LNCAP (cell line): ENCODE data around the gene PRKAR2B.

Experiments used
- TF ChIP-seq, protein P1 (sequence below): fragments of 450-650 bp; IDR thresholded peaks from 2 replicates; pipeline ENCODE4 v1.5.1; 2017; ENCODE audit warnings: mild to moderate bottlenecking

PRKAR2B gene

DNA sequence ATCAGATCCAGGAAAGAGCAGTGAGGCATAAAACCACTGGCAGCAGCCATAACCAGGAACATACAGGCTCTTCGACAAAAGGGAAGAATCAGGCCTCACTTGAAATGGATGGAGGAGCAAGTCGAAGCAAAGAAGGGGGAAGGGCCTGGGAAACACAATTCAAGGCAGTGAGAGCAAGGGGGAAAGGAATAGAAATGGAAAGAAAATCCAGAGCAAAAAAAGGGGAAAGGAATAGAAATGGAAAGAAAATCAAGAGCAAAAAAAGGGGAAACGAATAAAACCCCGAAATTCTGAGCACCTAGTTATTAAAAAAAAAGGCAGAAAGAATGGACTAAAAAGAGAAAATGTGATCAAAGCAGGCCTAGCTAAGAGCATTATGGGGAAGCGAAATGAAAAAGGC lies 24.1 kb upstream of the PRKAR2B start:
- TF ChIP-seq, protein P1, sequence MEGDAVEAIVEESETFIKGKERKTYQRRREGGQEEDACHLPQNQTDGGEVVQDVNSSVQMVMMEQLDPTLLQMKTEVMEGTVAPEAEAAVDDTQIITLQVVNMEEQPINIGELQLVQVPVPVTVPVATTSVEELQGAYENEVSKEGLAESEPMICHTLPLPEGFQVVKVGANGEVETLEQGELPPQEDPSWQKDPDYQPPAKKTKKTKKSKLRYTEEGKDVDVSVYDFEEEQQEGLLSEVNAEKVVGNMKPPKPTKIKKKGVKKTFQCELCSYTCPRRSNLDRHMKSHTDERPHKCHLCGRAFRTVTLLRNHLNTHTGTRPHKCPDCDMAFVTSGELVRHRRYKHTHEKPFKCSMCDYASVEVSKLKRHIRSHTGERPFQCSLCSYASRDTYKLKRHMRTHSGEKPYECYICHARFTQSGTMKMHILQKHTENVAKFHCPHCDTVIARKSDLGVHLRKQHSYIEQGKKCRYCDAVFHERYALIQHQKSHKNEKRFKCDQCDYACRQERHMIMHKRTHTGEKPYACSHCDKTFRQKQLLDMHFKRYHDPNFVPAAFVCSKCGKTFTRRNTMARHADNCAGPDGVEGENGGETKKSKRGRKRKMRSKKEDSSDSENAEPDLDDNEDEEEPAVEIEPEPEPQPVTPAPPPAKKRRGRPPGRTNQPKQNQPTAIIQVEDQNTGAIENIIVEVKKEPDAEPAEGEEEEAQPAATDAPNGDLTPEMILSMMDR = no peak

DNA sequence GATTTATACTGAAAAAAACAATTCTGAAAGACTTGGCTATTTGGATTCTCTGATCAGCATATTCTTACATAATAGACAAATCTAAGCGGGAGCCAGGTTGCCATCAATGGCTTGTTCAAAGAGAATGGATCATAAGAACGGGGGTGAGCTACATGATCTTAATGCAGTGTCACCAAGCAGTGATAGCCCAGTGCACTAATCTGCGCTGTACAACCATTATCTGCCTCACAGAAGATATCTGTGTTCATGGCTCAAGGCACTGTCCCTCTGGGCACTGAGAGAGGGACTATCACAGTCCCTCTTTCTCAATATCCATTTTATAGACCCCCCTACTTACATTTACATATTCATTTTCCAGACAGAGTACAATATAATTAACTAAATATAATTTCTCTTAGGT lies 22.9 kb upstream of the PRKAR2B start:
- TF ChIP-seq, protein P1 = no peak

DNA sequence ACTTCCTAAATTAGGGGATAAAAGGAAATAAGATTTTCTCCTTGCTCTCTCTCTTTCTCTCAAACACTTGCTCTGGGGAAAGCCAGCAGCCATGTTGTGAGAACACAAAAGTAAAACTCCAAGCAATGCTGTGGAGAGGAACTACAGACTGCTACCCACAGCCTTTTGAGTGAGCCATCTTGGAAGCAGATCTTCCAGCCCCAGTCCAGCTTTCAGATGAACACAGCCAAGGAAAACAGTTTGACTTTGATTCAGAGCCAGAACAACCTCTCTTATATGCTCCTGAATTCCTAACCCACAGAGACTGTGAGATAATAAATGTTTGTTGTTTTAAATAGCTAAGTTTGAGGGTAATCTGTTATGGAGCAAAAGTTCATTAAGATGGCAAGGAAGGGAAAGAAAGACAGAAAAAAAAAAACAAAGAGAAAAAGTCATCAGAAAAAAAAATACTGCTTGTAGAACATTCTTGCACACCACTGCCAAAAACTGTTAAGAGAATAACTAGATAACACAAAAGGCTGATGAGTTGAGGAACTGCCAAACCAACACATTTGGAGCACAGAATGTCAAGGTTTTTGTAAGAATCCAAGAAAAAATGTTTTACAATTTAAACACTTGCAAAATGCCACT lies 20.9 kb upstream of the PRKAR2B start:
- TF ChIP-seq, protein P1 = no peak

DNA sequence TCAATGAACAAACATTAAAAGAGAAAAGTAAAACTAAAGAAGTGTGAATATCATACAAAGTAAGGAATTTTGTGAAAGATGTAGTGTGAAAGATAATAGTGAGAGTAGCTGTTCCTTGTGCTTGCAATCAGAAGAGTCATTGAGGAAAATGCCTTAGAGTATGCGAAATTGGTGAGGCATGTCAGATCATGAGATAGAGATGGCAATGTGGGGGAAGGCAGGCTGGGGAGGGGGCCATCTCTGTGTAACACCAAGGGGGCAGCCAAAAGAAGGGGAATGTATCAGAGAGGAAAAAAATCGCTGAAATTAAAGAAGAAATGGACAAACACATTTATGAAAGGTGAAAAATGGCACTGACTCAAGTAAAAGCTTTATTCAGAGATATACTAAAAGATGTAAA lies 19.6 kb upstream of the PRKAR2B start:
- TF ChIP-seq, protein P1 = no peak

DNA sequence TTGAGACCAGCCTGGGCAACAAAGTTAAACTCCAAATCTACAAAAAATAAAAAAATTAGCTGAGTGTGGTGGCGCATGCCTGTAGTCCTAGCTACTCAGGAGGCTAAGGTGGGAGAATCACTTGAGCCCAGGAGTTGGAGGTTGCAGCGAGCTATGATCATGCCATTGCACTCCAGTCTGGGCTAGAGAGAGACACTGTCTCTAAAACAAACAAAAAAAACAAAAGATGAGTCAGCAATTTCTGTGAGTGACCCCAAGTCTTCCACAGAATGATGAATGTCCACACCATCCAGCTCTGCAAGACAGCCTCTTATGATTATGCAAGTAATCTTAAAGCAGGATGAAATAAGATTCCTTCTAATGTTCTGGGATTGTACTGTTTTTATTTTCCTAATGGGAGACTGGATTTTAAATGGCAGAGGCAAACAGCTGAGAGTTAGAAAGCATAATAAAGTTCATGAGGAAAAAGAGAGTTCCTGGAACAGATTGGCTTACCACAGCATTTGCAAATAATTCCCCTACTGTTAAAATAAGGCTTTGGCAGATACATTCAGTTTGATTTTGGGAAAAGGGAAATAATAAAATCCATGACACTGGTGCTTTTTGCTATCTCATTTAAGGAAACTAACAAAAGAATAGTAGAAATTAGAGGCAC lies 18.9 kb upstream of the PRKAR2B start:
- TF ChIP-seq, protein P1 = no peak

DNA sequence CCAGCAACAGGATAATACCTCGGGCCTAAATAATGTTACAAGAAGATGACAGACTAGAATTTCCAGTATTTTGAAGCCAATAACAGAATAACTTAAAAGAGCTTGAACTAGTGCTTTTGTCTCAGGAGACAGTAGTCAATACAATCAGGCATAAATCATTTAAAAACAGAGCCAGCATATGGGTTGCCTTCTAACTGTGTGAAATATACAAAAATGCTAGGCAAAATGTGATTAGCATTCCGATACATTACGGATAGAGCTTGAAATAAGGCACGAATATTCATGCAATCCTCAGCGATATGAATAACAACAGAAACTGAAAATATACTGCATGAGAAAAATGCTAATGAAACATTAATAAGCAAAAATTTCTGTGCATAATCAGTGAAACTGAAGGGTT lies 18.3 kb upstream of the PRKAR2B start:
- TF ChIP-seq, protein P1 = no peak

DNA sequence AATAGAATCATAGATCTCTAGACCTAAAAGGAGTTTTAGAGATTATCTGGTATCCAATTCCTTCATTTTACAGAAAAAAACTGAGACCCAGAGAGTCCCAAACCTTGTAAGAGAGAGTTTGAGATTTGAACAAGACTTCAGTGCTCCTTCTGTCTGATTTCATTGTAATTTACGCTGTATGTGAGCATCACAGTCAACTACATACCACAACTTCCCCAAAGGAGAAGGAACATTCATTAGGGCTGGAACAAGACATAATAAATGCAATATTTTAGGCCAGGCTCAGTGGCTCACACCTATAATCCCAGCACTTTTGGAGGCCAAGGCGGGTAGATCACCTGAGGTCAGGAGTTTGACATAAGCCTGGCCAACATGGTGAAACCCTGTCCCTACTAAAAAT lies 17.3 kb upstream of the PRKAR2B start:
- TF ChIP-seq, protein P1 = no peak
